ENCODE measurements around the gene SHMT1. TPM values are rescaled to one million over a fixed set of nuclear protein-coding genes. Genes with fewer than 3 reads are reported as not detected.
"Not testable (repeated sequence)": the region's sequence is repeated elsewhere in the genome, so short reads cannot be mapped to it uniquely, and the experiment has no call there.

The SHMT1 gene
- total RNA-seq, 3 donors from 2014 or later (not counting 1 experiment from before 2014, with no cell fraction given) = 8.8 to 19.2 (median 17.3) TPM

DNA sequence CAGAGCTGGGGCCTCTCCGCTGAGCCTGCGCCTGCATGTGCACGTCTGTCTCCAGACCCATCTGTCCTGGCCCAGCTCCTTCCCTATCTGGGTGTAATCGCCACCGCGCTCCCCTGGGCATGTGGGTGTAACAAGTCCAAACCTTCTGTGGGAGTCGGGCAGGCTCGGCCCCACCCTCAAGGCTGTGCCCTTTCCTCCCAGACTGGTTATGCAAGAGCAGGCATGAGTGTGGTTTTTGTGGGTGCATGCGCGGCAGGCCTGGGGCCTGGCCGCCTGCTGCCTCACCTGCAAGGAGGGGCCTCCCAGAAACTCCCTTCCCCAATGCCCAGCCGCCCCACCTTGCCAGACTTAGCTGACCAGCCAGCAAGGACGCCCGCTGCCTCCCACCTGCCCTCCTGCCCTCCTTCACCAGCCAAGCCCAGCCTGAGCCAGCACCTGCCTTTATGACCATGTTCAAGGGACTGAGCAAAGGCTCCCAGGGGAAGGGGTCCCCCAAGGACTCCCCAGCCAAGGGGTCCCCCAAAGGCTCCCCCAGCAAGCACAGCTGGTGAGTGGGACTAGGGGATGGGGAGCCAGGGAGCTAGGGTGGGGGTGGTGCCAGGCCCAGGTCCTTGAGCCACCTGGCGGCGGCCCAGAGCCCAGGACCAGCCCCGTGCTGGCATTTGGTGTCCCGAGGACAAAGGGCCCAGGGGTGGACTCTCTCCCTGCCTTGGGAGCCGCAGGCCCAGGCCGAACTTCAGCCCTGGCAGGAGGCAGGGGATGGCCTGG, 14.3 kb upstream of the SHMT1 start, which contains the start of gene EVPLL:
Gene EVPLL, plus strand, starts transcription at position 342 of the 768 bp plus-strand sequence. CDS start 3,160 bp downstream, outside the sequence.
- intact Hi-C loops (cut with micrococcal nuclease) = no loop called here
- Histone ChIP-seq H3K27ac (ENCODE audit: low read length) (no peak within 1 kb of the TSS), H3K4me3 (ENCODE audit: low read length) (no peak within 1 kb of the TSS), H3K9me3 (ENCODE audit: control insufficient read depth, insufficient read depth, low read length) (peaks cover 2% of the 10 kb centered on the region), H3K36me3 (ENCODE audit: control insufficient read depth, insufficient read depth, low read length) (no peaks in the 10 kb centered on the region), H3K27me3 (ENCODE audit: control insufficient read depth, insufficient read depth, low read length) (no peaks in the 10 kb centered on the region), H3K4me1 (ENCODE audit: control insufficient read depth, insufficient read depth, low read length) (peaks cover 10% of the 10 kb centered on the region)
- Mint-ChIP-seq H3K27ac (no peak within 1 kb of the TSS), H3K4me3 (no peak within 1 kb of the TSS), H3K27me3 (ENCODE audit: low read depth in 2 of 2) (peaks cover 8 to 12% of the 10 kb centered on the region in 2 donors), H3K36me3 (no peaks in the 10 kb centered on the region), H3K4me1 (peaks cover 0 to 7% of the 10 kb centered on the region in 2 donors), H3K9me3 (no peaks in the 10 kb centered on the region)
- no peak for DNase-seq
- no peak for ATAC-seq
- TF ChIP-seq, protein P1, sequence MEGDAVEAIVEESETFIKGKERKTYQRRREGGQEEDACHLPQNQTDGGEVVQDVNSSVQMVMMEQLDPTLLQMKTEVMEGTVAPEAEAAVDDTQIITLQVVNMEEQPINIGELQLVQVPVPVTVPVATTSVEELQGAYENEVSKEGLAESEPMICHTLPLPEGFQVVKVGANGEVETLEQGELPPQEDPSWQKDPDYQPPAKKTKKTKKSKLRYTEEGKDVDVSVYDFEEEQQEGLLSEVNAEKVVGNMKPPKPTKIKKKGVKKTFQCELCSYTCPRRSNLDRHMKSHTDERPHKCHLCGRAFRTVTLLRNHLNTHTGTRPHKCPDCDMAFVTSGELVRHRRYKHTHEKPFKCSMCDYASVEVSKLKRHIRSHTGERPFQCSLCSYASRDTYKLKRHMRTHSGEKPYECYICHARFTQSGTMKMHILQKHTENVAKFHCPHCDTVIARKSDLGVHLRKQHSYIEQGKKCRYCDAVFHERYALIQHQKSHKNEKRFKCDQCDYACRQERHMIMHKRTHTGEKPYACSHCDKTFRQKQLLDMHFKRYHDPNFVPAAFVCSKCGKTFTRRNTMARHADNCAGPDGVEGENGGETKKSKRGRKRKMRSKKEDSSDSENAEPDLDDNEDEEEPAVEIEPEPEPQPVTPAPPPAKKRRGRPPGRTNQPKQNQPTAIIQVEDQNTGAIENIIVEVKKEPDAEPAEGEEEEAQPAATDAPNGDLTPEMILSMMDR (IDR thresholded peaks at IDR 0.05) = no peak
- WGBS (ENCODE audit: insufficient coverage) = 34% methylated on average over 20 of the region's 20 CpGs

DNA sequence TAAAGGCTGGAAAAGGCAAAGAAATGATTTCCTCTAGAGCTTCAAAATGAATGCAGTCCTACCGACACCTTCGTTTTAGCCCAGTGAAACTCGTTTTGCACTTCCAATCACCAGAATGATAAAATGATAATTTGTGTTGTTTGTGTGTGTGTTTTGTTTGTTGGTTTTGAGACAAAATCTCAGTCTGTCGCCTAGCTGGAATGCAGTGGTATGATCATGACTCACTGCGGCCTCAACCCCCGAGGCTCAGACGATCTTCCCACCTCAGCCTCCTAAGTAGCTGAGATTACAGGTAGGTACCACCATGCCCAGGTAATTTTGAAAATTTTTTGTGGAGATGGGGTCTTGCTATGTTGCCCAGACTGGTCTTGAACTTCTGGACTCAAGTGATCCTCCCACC, 10.9 kb upstream of the SHMT1 start:
- H3K4me3 ChIP-seq (ENCODE audit: low read length) = no peak overlapping the region
- Mint-ChIP-seq H3K36me3 (no peaks in the 10 kb centered on the region), H3K9me3 (no peaks in the 10 kb centered on the region), H3K27me3 (ENCODE audit: low read depth in 2 of 2) (peaks cover 7 to 8% of the 10 kb centered on the region in 2 donors), H3K4me1 (no peaks in the 10 kb centered on the region), H3K4me3 (no peak overlapping the region), H3K27ac (no peak overlapping the region)
- H3K9me3 ChIP-seq (ENCODE audit: control insufficient read depth, insufficient read depth, low read length) = peaks cover 2% of the 10 kb centered on the region
- H3K4me1 ChIP-seq (ENCODE audit: control insufficient read depth, insufficient read depth, low read length) = peaks cover 10% of the 10 kb centered on the region
- DNase-seq (no peak), ATAC-seq (no peak)
- no peak overlapping the region for H3K27ac ChIP-seq (ENCODE audit: low read length)
- intact Hi-C loops (cut with micrococcal nuclease) = no loop called here
- H3K36me3 ChIP-seq (ENCODE audit: control insufficient read depth, insufficient read depth, low read length) = no peaks in the 10 kb centered on the region
- no peaks in the 10 kb centered on the region for H3K27me3 ChIP-seq (ENCODE audit: control insufficient read depth, insufficient read depth, low read length)
- WGBS (ENCODE audit: insufficient coverage) = 87% methylated on average over 7 of the region's 7 CpGs
- TF ChIP-seq, protein P1 (IDR thresholded peaks at IDR 0.05) = no peak

DNA sequence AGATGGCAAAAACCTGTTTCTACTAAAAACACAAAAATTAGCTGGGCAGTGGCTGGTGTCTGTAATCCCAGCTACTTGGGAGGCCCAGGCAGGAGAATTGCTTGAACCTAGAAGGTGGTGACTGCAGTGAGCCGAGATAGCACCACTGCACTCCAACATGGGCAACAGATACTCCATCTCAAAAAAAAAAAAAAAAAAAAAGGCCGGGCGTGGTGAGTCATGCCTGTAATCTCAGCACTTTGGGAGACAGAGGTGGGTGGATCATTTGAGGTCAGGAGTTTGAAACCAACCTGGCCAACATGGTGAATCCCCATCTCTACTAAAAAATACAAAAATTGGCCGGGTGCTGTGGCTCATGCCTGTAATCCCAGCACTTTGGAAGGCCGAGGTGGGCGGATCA, 9.8 kb upstream of the SHMT1 start:
- H3K36me3 Mint-ChIP-seq; H3K27ac ChIP-seq (ENCODE audit: low read length); H3K4me3 ChIP-seq (ENCODE audit: low read length); DNase-seq; ATAC-seq; H3K27me3 ChIP-seq (ENCODE audit: control insufficient read depth, insufficient read depth, low read length); H3K36me3 ChIP-seq (ENCODE audit: control insufficient read depth, insufficient read depth, low read length); H3K4me3 Mint-ChIP-seq; H3K9me3 ChIP-seq (ENCODE audit: control insufficient read depth, insufficient read depth, low read length); H3K27me3 Mint-ChIP-seq (ENCODE audit: low read depth in 2 of 2); H3K4me1 Mint-ChIP-seq; H3K27ac Mint-ChIP-seq; intact Hi-C loops (cut with micrococcal nuclease); H3K9me3 Mint-ChIP-seq: not testable (repeated sequence)
- peaks cover 10% of the 10 kb centered on the region for H3K4me1 ChIP-seq (ENCODE audit: control insufficient read depth, insufficient read depth, low read length)
- WGBS (ENCODE audit: insufficient coverage) = 84% methylated on average over 4 of the region's 6 CpGs

DNA sequence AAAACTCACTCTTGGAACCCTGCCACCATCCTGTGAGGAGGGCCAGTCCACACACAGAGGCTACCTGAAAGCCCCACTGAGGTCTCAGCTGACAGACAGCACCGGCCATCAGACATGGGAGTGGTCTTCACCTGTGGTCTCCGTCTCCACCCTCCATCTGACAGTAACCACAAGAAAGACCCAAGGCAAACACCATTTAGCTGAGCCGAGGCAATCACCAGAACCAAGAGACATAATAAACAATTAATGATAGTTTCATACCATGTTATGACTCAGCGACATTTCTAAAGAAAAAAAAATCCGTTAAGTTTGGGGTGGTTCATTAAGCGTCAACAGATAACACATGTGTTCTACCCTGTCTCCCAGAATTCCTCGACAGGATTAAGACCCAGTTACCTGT, 8.1 kb upstream of the SHMT1 start:
- intact Hi-C loops (cut with micrococcal nuclease) = no loop called here
- peaks cover 7 to 8% of the 10 kb centered on the region in 2 donors for H3K27me3 Mint-ChIP-seq (ENCODE audit: low read depth in 2 of 2)
- no peaks in the 10 kb centered on the region for H3K4me1 ChIP-seq (ENCODE audit: control insufficient read depth, insufficient read depth, low read length)
- H3K36me3 ChIP-seq (ENCODE audit: control insufficient read depth, insufficient read depth, low read length) = no peaks in the 10 kb centered on the region
- no peaks in the 10 kb centered on the region for H3K36me3 Mint-ChIP-seq
- no peaks in the 10 kb centered on the region for H3K27me3 ChIP-seq (ENCODE audit: control insufficient read depth, insufficient read depth, low read length)
- H3K27ac ChIP-seq (ENCODE audit: low read length) = no peak overlapping the region
- ATAC-seq (no peak), DNase-seq (no peak)
- H3K9me3 Mint-ChIP-seq = no peaks in the 10 kb centered on the region
- H3K4me3 ChIP-seq (ENCODE audit: low read length) = no peak overlapping the region
- H3K9me3 ChIP-seq (ENCODE audit: control insufficient read depth, insufficient read depth, low read length) = peaks cover 2% of the 10 kb centered on the region
- H3K27ac Mint-ChIP-seq = no peak overlapping the region
- no peaks in the 10 kb centered on the region for H3K4me1 Mint-ChIP-seq
- H3K4me3 Mint-ChIP-seq = no peak overlapping the region
- TF ChIP-seq, protein P1 (IDR thresholded peaks at IDR 0.05) = no peak
- whole genome bisulfite sequencing (ENCODE audit: insufficient coverage) = 36% methylated on average over 5 of the region's 7 CpGs
